Myocyte (in vitro differentiated cells): ENCODE measurements around the gene ALDH7A1. TPM values are rescaled to one million over a fixed set of nuclear protein-coding genes. Genes with fewer than 3 reads are reported as not detected.
"Not testable (repeated sequence)": the region's sequence is repeated elsewhere in the genome, so short reads cannot be mapped to it uniquely, and the experiment has no call there.

Source experiments
- DNase-seq: peaks from one replicate; pipeline ENCODE4 v3.0.0-alpha.2; 2012; ENCODE audit warnings: low read depth
- polyA plus RNA-seq: library from polyadenylated mRNA; unstranded; fragments of >200 nt; gene quantifications from one replicate; pipeline ENCODE4 v1.2.1, GENCODE V29; 2012; ENCODE audit warnings: missing spikeins
- total RNA-seq: library from RNA; depleted of rRNA; stranded (reverse); fragments of >200 nt; gene quantifications from 2 replicates; pipeline ENCODE4 v1.2.3, GENCODE V29; 2014

The ALDH7A1 gene
- total RNA-seq, result 19.0 and 22.1 TPM in 2 replicates
- 70.4 TPM for polyA plus RNA-seq

DNA sequence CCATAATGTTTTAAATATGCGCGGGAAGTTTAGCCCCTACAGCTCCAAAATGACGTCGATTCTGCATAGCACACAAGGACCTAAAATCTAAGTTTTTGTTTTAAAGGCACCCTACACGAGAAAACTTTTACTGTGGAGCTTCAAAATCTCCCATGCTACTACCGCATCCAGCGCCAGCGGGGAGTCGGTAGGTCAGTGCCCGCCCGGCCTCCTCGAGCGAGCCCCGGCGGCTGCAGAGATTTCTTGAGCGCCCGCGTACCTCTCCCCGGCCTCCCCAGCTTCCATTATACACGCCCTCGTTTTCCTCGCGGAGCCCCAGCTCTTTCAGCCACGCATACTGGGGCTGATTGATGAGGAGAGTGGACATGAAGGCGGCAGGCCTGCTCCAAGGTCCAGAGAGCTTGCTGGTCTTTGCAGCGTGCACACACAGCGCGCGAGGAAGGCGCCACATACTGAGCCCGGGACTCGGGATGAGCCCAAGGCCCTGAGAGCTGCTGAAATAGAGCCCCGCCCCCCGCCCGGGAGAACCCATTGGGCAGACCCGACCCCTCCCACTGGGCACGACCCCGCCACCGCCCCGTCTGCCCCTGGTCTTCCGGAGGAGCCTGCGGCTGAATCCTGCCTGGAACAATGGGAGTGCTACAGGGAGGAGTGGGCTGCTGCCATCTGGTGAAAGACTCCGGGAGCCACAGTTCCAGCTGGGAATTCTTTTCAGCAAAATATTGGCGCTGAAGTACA is at the start of gene ALDH7A1:
Gene ALDH7A1, minus strand, starts transcription at position 472 of the 738 bp plus-strand sequence. Its CDS starts 21 bp downstream, at position 451.
- DNase-seq, result peak; percentile 97

DNA sequence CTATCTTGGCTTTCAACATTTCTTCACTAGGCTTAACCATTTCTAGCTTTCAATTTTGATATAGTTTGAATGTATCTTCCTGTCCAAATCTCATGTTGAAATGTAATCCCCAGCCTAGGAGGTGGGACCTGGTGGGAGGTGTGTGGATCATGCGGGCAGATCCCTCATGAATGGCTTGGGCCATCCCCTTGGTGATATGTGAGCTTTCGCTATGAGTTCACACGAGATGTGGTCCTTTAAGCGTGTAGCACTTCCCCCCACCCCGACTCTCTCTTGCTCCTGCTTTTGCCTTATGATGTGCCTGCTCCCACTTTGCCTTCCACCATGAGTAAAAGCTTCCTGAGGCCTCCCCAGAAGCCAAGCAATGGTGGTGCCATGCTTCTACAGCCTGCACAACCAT is 46.4 kb upstream of the ALDH7A1 start:
- no peak for DNase-seq

DNA sequence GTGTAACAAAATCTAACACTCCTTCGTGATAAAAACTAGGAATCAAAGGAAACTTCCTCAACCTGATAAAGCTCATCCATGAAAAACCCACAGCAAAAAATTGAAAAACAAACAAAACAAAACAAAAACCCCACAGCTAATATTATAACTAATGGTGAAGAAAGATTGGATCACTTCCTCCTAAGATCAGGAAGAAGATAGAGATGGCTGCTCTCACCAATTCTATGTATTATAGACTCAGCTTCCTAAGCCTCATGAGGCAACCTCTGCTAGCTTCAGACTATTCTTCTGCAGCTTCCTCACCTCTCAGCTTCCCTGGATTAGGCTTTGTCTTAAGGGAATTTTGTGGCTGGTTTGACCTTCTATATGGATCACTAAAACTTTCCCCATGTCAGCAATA is 45.8 kb upstream of the ALDH7A1 start:
- DNase-seq, result no peak

DNA sequence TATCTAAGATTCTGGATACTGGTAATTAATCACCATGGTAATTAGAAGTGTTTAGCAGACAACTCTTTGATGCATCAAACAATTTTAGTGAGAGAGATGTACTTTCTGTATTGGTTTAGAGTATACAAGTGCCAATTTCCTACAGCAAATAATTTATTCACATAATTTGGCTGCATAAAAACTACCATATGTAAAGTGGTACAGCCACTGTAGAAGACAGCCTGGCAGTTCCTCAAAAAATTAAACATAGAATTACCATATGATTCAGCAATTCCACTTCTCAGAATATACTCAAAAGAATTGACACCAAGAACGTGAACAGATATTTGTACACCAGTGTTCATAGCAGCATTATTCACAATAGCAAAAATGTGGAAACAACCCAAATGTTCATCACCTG is 41.9 kb upstream of the ALDH7A1 start:
- no peak for DNase-seq

DNA sequence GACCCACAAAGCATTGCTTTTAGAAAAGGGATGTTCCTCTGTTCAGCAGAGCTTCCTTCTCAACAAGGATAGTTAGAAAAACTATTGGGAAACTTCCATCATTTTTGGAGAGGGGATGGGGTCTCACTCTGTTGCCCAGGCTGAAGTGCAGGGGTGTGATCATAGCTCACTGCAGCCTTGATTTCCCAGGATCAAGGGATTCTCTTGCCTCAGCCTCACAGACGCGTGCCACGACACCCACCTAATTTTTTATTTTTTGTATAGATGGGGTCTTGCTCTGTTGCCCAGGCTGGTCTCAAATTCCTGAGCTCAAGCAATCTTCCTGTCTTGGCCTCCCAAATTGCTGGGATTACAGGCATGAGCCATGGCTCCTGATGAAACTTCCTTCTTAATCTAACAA is 40.6 kb upstream of the ALDH7A1 start:
- DNase-seq, result no peak

DNA sequence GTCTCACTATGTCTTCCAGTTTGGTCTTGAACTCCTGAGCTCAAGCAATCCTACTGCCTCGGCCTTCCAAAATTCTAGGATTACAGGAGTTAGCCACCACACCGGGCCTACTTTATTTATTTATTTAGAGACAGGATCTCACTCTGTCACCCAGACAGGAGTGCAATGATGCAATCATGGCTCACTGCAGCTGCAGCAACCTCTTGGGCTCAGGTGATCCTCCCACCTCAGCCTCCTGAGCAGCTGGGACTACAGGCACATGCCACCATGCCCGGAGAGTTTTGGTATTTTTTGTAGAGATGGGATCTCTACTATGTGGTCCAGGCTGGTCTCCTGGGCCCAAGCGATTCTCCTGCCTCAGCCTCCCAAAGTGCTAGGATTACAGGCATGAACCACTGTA is 38.5 kb upstream of the ALDH7A1 start:
- no peak for DNase-seq

DNA sequence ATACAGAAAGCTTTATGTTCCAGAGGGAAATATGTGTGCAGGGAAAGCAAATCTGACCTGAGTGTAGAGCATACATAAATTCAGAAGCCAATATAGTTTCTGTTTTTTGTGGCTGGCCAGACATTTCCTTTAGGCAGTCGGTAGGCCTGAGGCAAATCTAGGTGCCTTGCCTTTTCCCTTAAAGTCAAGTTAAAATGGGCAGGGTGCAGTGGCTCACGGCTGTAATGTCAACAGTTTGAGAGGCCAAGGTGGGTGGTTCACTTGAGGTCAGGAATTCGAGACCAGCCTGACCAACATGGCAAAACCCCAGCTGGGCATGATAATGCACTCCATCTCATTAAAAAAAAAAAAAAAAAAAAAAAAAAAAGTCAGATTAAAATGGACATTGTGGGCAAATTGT is 36.9 kb upstream of the ALDH7A1 start:
- no peak for DNase-seq

DNA sequence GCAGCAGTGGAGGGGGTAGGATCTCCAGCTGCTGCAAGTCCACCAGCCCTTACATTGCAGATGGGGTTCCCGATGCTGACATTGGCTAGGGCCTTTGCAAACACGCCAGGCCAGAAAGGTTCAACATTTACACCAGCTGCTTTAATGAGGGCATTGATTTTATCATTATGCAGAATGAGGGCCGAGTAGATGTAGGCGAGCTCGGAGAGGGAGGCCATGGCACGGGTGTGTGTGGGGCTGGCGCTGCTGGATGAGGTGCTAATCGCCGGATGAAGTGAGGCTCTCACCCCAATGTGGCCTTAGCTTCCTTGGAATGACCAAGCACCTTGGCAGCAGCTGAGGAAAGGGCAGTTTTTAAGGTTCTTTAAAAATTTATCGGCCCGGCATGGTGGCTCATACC is 33.1 kb upstream of the ALDH7A1 start:
- no peak for DNase-seq

DNA sequence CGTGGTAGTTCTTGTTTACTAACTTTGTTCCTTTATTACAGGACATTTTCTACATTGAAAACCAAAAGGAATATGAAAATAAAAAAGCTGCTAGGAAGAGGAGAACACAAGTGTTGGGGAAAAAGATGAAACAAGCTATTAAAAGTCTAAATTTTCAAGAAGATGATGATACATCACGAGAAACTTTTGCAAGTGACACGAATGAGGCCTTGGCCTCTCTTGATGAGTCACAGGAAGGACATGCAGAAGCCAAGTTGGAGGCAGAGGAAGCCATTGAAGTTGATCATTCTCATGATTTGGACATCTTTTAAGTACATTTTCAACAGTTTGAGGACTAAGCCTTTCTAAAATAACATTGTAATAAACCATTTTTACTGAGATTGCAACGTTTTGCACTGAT is 29.5 kb upstream of the ALDH7A1 start:
- peak; percentile 77 for DNase-seq

DNA sequence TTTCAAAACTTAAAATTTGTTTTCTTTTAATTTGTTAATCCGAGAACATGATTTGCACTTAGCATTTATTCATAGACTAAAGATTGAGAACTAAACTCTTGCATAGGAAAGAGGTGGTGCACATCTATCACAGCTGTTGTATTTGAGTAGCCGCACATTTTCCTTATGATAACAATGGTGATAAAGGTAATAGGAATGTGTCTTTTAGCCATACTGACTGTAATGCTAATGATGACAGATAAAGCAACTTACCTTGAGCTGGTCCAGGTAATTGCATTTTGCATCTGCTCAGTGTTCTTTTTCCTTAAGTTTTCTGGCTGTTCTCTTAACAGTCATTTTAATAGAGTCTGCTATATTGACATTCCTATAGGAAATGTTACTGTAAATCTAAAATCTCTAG is 24.8 kb upstream of the ALDH7A1 start:
- DNase-seq, result no peak

DNA sequence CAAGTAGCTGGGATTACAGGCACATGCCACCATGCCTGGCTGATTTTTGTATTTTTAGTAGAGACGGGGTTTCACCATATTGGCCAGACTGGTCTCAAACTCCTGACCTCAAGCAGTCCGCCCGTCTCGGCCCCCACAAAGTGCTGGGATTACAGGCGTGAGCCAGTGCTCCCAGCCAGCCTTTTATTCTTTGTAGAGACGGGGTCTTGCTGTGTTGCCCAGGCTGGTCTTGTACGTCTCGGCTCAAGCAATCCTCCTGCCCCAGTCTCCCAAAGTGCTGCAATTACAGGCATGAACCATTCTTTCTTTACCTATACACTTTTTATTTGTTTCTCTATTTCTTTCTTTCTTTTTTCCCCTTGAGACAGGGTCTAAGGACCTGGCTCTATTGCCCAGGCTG is 22.6 kb upstream of the ALDH7A1 start:
- not testable (repeated sequence) for DNase-seq

DNA sequence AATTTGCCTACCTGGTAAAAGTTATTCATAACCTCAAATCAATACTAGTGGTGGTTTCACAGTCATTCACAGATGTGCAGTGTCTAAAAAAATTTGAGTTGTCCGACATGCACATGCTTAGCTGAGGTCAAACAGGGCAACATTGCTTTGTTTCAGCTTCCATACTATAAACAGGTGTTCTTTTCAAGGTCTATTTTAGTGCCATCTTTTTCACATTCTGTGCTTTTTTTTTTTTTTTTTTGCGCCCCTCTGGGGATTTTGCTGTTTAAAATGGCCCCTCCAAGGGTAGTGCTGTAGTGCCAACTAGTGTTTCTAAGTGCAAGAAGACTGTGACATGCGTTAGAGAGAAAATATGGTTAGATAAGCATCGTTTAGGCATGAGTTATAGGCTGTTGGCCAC is 20.3 kb upstream of the ALDH7A1 start:
- peak; percentile 13 for DNase-seq

DNA sequence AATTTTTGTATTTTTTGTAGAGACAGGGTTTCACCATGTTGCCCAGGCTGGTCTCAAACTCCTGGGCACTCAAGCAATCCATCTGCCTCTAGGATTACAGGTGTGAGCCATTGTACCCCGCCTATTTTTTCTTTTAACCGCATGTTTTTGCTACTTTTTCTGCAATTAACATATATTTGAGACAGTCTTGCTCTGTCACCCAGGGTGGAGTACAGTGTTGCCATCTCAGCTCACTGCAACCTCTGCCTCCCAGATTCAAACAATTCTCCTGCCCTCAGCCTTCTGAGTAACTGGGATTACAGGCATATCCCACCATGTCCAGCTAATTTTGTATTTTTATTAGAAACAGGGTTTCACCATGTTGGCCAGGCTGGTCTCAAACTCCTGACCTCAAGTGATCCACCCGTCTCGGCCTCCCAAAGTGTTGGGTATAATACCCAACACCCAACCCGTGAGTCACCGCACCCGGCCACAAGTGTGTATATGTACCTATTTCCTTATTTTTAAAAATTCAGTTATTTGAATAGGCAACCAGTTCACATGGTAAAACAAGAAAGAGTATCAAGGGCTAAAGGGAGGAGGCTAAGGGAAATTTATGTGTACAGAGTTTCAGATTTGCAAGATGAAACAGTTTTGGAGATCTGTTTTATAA is 19.0 kb upstream of the ALDH7A1 start:
- no peak for DNase-seq

DNA sequence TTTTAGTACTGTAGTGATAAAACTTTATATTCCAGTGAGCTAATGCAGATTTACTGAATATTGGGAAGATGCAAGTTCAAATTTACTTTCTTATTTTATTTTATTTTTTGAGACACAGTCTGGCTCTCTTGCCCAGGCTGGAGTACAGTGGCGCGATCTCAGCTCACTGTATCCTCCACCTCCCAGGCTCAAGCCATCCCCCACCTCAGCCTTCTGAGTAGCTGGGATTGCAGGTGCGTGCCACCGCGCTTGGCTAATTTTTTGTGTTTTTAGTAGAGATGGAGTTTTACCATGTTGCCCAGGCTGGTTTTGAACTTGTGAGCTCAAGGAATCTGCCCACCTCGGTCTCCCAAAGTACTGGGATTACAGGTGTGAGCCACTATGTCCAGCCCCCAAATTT is 15.6 kb upstream of the ALDH7A1 start:
- no peak for DNase-seq

DNA sequence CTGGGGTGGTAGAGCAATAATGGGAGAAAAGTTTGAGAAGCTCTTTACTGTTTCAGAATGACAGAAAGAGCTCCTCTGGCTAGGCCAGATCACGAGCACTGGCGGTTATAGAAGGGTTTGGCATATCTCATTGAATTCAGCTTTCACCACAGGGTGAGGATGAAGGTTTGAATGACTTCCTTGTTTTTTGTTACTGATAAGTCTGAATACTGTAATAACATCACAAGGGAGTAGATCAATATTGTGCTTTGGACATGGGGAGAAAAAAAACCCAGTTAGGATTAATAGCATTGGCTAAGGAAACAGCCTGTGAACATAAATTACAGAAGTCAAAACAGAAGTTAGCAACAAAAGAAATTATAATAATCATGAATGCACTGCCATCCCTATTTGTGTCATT is 15.1 kb upstream of the ALDH7A1 start:
- DNase-seq, result no peak

DNA sequence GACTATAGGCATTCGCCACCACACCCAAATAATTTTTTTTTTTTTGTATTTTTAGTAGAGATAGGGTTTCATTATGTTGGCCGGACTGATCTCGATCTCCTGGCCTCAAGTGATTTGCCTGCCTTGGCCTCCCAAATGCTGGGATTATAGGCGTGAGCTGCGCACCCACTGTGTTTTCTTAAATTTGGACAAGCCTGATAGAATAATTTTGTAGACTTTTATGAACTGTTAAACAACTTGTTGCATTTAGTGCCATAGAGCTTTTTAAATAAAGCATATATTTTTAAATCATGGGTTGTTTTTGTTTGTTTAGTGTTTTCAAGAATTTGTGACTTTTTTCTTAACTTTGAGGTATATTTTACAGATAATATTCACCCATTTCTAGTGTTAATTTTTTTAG is 10.5 kb upstream of the ALDH7A1 start:
- DNase-seq, result no peak

DNA sequence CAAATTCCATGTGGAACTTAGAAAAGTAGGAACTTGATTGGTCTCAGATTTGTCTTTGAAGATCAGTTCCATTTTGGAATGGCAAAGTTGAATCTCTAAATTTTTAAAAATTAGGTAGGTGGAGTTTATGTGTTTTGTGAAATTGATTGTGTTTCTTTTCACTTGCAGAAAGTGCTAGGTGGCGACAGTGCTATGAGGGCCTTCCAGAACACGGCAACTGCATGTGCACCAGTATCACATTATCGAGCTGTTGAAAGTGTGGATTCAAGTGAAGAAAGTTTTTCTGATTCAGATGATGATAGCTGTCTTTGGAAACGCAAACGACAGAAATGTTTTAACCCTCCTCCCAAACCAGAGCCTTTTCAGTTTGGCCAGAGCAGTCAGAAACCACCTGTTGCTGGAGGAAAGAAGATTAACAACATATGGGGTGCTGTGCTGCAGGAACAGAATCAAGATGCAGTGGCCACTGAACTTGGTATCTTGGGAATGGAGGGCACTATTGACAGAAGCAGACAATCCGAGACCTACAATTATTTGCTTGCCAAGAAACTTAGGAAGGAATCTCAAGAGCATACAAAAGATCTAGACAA is 8.5 kb upstream of the ALDH7A1 start:
- DNase-seq, result peak; percentile 15

DNA sequence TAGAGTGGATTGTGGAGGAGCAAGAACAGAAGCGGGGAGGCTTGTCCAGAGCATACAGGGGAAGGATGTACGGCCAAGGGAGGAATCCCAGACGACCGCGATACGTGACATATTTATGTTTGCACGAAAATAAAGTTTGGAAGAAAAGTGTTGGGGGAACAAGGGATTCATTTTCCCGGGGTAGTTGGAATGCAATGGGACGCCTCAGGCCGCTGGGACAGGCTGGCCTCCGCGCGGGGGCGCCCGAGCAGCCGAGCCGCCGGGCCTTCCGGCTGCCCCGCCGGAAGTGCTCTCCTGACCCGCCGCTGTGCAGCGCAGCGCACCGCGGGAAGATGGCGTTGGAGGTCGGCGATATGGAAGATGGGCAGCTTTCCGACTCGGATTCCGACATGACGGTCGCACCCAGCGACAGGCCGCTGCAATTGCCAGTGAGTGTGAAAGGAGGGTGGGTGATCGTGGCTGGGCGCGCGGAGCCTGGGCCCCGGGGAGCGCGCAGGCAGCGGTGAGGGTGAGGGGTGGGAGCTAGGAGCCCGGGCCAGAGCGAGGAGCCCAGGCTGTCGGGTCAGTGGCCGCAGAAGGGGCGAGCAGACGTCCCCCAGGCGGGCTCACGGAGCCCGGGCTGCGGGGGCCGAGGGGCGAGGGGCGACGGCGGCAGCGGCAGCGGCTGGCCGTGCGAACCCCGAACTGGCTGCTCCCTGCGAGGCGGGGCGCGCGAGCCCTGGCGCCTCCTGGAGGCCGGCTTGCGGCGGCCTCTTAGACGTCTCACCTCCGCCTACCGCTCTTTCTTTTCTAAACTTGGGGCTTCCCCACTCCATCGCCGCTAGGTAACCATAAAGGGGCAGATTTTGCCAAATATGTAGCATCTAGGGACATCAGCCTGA is 5.9 kb upstream of the ALDH7A1 start, which contains the start of gene PHAX:
Gene PHAX, plus strand, starts transcription at position 317 of the 881 bp plus-strand sequence. Its CDS starts 16 bp downstream, at position 333.
- DNase-seq, result peak; percentile 86

DNA sequence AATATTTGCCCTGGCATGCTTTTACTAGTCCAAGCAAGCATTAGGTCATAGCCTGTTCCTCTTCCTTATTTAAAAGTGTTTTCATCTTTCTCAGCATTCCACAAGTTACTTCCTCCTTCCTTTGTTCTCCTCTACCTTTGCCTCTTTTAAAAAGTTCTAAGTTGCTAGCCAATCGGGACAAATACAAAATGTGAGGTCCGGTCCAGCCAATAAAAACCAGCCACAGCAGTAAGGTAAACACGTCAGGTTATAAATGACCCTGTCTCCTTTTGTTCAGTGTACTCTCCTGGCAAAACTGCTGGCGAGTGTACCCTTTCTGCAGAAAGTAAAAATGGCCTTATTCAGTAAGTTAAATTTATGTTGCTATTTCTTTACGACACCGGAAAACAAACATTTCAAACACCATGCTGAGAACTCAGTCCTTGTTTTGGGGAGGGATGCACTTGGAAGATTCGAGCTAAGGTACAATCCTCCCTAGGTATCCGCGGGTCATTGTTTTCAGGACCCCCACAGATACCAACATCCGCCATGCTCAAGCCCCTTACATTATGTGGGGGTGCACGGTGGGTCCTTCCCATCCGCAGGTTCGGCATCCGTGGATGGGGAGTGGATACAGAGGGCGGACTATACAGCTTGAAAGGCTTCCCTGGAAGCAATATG is 5.1 kb upstream of the ALDH7A1 start:
- DNase-seq, result not testable (repeated sequence)

DNA sequence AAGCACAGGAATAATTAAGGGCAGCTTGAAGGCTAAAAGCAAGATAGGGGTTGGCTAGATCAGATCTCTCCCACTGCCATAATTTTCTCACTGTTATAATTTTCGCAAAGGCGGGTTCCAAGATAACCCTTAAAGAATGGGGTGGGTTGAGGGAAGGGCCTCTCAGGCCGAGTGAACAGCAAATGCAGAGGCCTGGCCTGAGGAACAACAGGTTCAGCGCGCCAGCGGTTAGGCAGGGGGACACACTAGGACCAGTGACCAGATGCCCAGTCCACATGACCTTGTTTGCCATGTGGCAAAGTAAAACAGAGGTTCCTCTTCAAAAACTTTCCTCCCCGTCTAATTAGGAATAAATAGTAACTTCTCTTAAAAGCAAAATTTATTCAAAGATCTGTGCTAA is 4.5 kb upstream of the ALDH7A1 start:
- DNase-seq, result no peak

DNA sequence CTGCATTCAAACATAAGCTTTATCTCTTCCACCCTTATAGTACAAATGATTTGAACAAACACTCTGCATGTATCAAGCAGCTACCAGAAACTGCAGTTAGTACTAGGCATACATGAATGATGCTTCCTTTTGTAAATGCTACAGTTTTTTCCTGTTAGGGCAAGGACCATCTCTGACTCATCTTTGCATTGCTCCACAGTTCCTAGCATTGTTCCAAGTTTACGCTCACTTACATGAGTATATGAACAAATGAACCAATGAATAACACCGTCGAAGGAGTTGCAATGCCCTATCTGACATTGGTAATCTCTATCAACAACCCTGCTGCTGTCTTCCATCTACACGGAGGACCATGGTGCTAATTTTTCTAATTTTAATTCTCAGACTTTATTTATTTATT is 2.1 kb upstream of the ALDH7A1 start:
- DNase-seq, result no peak
